Activated naive CD4-positive, alpha-beta T cell treated with anti-CD3 and anti-CD28 coated beads for 36 hours (primary cell): ENCODE data around the gene WDFY4. TPM values are rescaled to one million over a fixed set of nuclear protein-coding genes. Genes with fewer than 3 reads are reported as not detected.

Experiments
- CTCF ChIA-PET: fragments of 350-600 bp; sonication (Branson Sonifier 250); formaldehyde crosslinking; loops from one replicate; lab custom pipeline; 2021; ENCODE audit warnings: antibody characterized with exemption; lab: Charles Lee
- DNase-seq: peaks from one replicate; pipeline ENCODE4 v3.0.0-alpha.2; 2020
- H3K27ac Mint-ChIP-seq: one replicate; pipeline ENCODE4 v1.8.0; 2021; ENCODE audit warnings: mild to moderate bottlenecking, mixed read lengths
- H3K27me3 Mint-ChIP-seq: one replicate; pipeline ENCODE4 v1.8.0; 2021; ENCODE audit warnings: low read depth, mixed read lengths
- H3K36me3 Mint-ChIP-seq: one replicate; pipeline ENCODE4 v1.8.0; 2021; ENCODE audit warnings: low read depth, mixed read lengths
- H3K4me1 Mint-ChIP-seq: one replicate; pipeline ENCODE4 v1.8.0; 2021; ENCODE audit warnings: low read depth, mixed read lengths
- H3K4me3 Mint-ChIP-seq: one replicate; pipeline ENCODE4 v1.8.0; 2021; ENCODE audit warnings: mild to moderate bottlenecking, moderate library complexity, mixed read lengths
- H3K9me3 Mint-ChIP-seq: one replicate; pipeline ENCODE4 v1.8.0; 2021; ENCODE audit warnings: mixed read lengths
- intact Hi-C: fragments of 100-400 bp; cut with micrococcal nuclease; formaldehyde crosslinking; loops from one replicate; pipeline ENCODE4 v1.15.1; 2023
- total RNA-seq, 2 experiments: library from RNA; stranded (reverse); gene quantifications; one replicate each; pipeline ENCODE4 v1.2.3, GENCODE V29; 2021

Gene WDFY4
- total RNA-seq, 2 experiments from 2014 or later = 0.20 to 0.29 TPM

GRCh38 chr10:48801001-48801421 is 116.3 kb downstream of the WDFY4 start:
- Mint-ChIP-seq H3K27ac (peak overlapping the region; percentile 91), H3K36me3 (peaks cover 5% of the 10 kb centered on the region), H3K27me3 (no peaks in the 10 kb centered on the region), H3K4me1 (peaks cover 60% of the 10 kb centered on the region), H3K4me3 (no peak overlapping the region), H3K9me3 (peaks cover 5% of the 10 kb centered on the region)
- intact Hi-C loops = loop anchor here (5.0 kb wide), 3 partner anchors 376 to 736 kb away; partner anchors contain the start of genes ERCC6 and MAPK8
- CTCF ChIA-PET = no interaction called here
- DNase-seq = no peak

GRCh38 chr10:48802611-48803071 is 118.0 kb downstream of the WDFY4 start:
- Mint-ChIP-seq H3K4me3 (no peak overlapping the region), H3K27ac (no peak overlapping the region), H3K27me3 (no peaks in the 10 kb centered on the region), H3K4me1 (peaks cover 71% of the 10 kb centered on the region), H3K36me3 (peaks cover 5% of the 10 kb centered on the region), H3K9me3 (peaks cover 5% of the 10 kb centered on the region)
- intact Hi-C loops = loop anchor here (5.0 kb wide), 3 partner anchors 375 to 735 kb away; partner anchors contain the start of genes ERCC6 and MAPK8
- CTCF ChIA-PET = interaction anchor here (1.1 kb wide), 1 partner anchor 42 kb away, joined by 3 read pairs; no protein-coding TSS in a partner anchor
- peak; percentile 28 for DNase-seq

- H3K27ac Mint-ChIP-seq = no peak overlapping the region
- CTCF ChIA-PET = interaction anchor here (0.6 to 1.9 kb wide), 3 partner anchors 48 to 147 kb away, joined by 3 to 5 read pairs (median 4); no protein-coding TSS in a partner anchor
- intact Hi-C loops = loop anchor here (5.0 kb wide), 3 partner anchors 373 to 733 kb away; partner anchors contain the start of genes ERCC6 and MAPK8
- no peak overlapping the region for H3K4me3 Mint-ChIP-seq
- H3K4me1 Mint-ChIP-seq = peaks cover 77% of the 10 kb centered on the region
- H3K9me3 Mint-ChIP-seq = peaks cover 5% of the 10 kb centered on the region
- H3K27me3 Mint-ChIP-seq = no peaks in the 10 kb centered on the region
- no peak for DNase-seq
- peaks cover 5% of the 10 kb centered on the region for H3K36me3 Mint-ChIP-seq
These were observed 119.3 kb downstream of the WDFY4 start for GRCh38 chr10:48803801-48804584.

- Mint-ChIP-seq H3K36me3 (peaks cover 5% of the 10 kb centered on the region), H3K27me3 (no peaks in the 10 kb centered on the region), H3K27ac (peak overlapping the region; percentile 57), H3K9me3 (peaks cover 5% of the 10 kb centered on the region), H3K4me3 (no peak overlapping the region), H3K4me1 (peaks cover 76% of the 10 kb centered on the region)
- DNase-seq = peak; percentile 34
- CTCF ChIA-PET = interaction anchor here (1.9 kb wide), 1 partner anchor 147 kb away, joined by 5 read pairs; no protein-coding TSS in a partner anchor
- intact Hi-C loops = loop anchor here (5.0 kb wide), 3 partner anchors 373 to 733 kb away; partner anchors contain the start of genes ERCC6 and MAPK8
These were observed 120.1 kb downstream of the WDFY4 start for GRCh38 chr10:48804740-48805182.

GRCh38 chr10:48805411-48805810 is 120.7 kb downstream of the WDFY4 start:
- CTCF ChIA-PET = no interaction called here
- Mint-ChIP-seq H3K36me3 (peaks cover under 1% of the 10 kb centered on the region), H3K9me3 (peaks cover under 1% of the 10 kb centered on the region), H3K27ac (no peak overlapping the region), H3K4me1 (peaks cover 70% of the 10 kb centered on the region), H3K4me3 (no peak overlapping the region), H3K27me3 (no peaks in the 10 kb centered on the region)
- intact Hi-C loops = no loop called here
- DNase-seq = no peak

- H3K4me3 Mint-ChIP-seq = no peak overlapping the region
- peaks cover 65% of the 10 kb centered on the region for H3K4me1 Mint-ChIP-seq
- intact Hi-C loops = no loop called here
These were observed 121.2 kb downstream of the WDFY4 start for GRCh38 chr10:48805848-48806247.

GRCh38 chr10:48806342-48806741 is 121.7 kb downstream of the WDFY4 start:
- Mint-ChIP-seq H3K4me3 (no peak overlapping the region), H3K27me3 (no peaks in the 10 kb centered on the region), H3K36me3 (no peaks in the 10 kb centered on the region), H3K9me3 (no peaks in the 10 kb centered on the region), H3K4me1 (peaks cover 60% of the 10 kb centered on the region), H3K27ac (no peak overlapping the region)
- CTCF ChIA-PET = no interaction called here
- DNase-seq = no peak
- intact Hi-C loops = no loop called here

More at GRCh38 chr10:48805848-48806247, 121.2 kb downstream of the WDFY4 start:
- H3K27me3 Mint-ChIP-seq = no peaks in the 10 kb centered on the region
- no peaks in the 10 kb centered on the region for H3K36me3 Mint-ChIP-seq
- H3K9me3 Mint-ChIP-seq = no peaks in the 10 kb centered on the region
- peak; percentile 35 for DNase-seq
- H3K27ac Mint-ChIP-seq = no peak overlapping the region
- CTCF ChIA-PET = no interaction called here

GRCh38 chr10:48807791-48808470 is 123.3 kb downstream of the WDFY4 start:
- Mint-ChIP-seq H3K27ac (no peak overlapping the region), H3K27me3 (no peaks in the 10 kb centered on the region), H3K36me3 (no peaks in the 10 kb centered on the region), H3K4me1 (peaks cover 47% of the 10 kb centered on the region), H3K9me3 (no peaks in the 10 kb centered on the region), H3K4me3 (no peak overlapping the region)
- CTCF ChIA-PET = interaction anchor here (1.2 to 1.3 kb wide), 2 partner anchors 150 to 151 kb away, joined by 4 to 7 read pairs; no protein-coding TSS in a partner anchor
- DNase-seq = no peak
- intact Hi-C loops = no loop called here

- no peaks in the 10 kb centered on the region for H3K36me3 Mint-ChIP-seq
- no peak for DNase-seq
These were observed 124.6 kb downstream of the WDFY4 start for GRCh38 chr10:48809261-48809660.

GRCh38 chr10:48811461-48811860 is 126.8 kb downstream of the WDFY4 start:
- H3K27ac Mint-ChIP-seq = no peak overlapping the region
- intact Hi-C loops = no loop called here
- CTCF ChIA-PET = no interaction called here
- H3K9me3 Mint-ChIP-seq = no peaks in the 10 kb centered on the region
- H3K4me1 Mint-ChIP-seq = peaks cover 13% of the 10 kb centered on the region
- H3K36me3 Mint-ChIP-seq = no peaks in the 10 kb centered on the region
- DNase-seq = no peak
- H3K27me3 Mint-ChIP-seq = no peaks in the 10 kb centered on the region
- H3K4me3 Mint-ChIP-seq = no peak overlapping the region

More at GRCh38 chr10:48809261-48809660, 124.6 kb downstream of the WDFY4 start:
- Mint-ChIP-seq H3K4me1 (peaks cover 35% of the 10 kb centered on the region), H3K9me3 (no peaks in the 10 kb centered on the region), H3K27ac (no peak overlapping the region), H3K4me3 (no peak overlapping the region), H3K27me3 (no peaks in the 10 kb centered on the region)
- CTCF ChIA-PET = no interaction called here
- intact Hi-C loops = no loop called here

- no peaks in the 10 kb centered on the region for H3K27me3 Mint-ChIP-seq
- H3K4me1 Mint-ChIP-seq = peaks cover 11% of the 10 kb centered on the region
- no peaks in the 10 kb centered on the region for H3K36me3 Mint-ChIP-seq
- DNase-seq = no peak
- H3K27ac Mint-ChIP-seq = no peak overlapping the region
- H3K4me3 Mint-ChIP-seq = no peak overlapping the region
- CTCF ChIA-PET = no interaction called here
- H3K9me3 Mint-ChIP-seq = no peaks in the 10 kb centered on the region
- intact Hi-C loops = no loop called here
These were observed 127.2 kb downstream of the WDFY4 start for GRCh38 chr10:48811917-48812316.

GRCh38 chr10:48813291-48813690 is 128.6 kb downstream of the WDFY4 start:
- H3K36me3 Mint-ChIP-seq = no peaks in the 10 kb centered on the region
- CTCF ChIA-PET = no interaction called here
- peaks cover 1% of the 10 kb centered on the region for H3K4me1 Mint-ChIP-seq
- no peak overlapping the region for H3K27ac Mint-ChIP-seq
- H3K9me3 Mint-ChIP-seq = no peaks in the 10 kb centered on the region
- no peaks in the 10 kb centered on the region for H3K27me3 Mint-ChIP-seq
- H3K4me3 Mint-ChIP-seq = no peak overlapping the region
- intact Hi-C loops = no loop called here
- no peak for DNase-seq
